ENCODE measurements around the gene SPIC.

Gene SPIC

DNA sequence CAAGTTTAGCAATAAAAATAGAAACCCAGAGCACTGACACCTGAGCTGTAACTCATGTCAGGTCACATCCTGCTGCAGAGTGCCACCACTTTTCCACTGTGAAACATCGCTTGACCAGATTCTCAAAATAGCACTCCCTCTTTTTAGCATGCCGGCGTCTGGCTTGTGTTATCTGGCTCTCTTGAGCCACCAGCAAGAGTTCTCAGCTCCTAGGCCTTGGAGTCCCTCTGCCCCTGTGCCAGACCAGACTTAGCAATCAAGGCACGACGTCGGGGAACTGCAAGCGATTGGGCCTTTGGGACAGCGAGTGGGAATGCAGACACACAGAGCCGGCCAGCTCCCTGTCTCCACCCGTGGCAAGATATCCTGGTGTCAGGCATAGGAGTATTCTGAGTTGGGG is 52.5 kb downstream of the SPIC start:
- DNase-seq (ENCODE audit: low read depth in 2 of 3, low spot score in 2 of 3), result no peak

DNA sequence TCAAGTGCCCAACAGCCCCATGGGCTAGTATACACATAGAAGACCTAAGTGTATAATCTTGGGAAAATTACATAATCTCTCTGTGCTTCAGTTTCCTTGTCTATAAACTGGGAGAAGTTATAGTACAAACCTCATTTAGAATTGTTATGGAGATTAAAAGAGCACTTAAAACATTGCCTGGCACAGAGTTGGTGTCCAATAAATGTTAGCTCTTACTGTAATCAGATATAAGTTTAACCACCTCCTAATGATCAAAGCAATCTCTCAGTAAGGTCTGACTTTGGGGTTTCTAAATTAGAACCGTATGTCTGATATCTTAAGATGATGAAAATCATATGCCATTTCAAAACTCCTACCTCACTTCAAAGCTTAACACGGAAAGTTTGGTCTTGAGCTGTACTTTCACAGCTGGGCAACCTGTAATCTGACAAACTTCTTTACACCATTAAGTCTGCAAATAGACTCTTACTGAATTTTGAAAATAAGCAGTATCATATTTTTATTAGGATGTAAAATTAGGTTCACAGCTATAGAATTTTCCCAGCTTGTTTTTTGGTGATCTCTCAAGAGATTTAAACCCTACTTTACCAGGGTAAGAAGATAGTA is 61.0 kb downstream of the SPIC start:
- DNase-seq (ENCODE audit: low read depth in 2 of 3, low spot score in 2 of 3), result no peak

Measured in activated CD8-positive, alpha-beta memory T cell treated with anti-CD3 and anti-CD28 coated beads for 48 hours (primary cell).